Omental fat pad (tissue), 4 donors: ENCODE data around the gene LIG1. TPM values are rescaled to one million over a fixed set of nuclear protein-coding genes. Genes with fewer than 3 reads are reported as not detected.

Source experiments
- ATAC-seq: fragments of 150-250 bp; one replicate; pipeline ENCODE4 v1.9.1; 2016; ENCODE audit warnings: mild to moderate bottlenecking, moderate library complexity; ENCODE audit not compliant: low FRiP score
- DNase-seq: peaks from one replicate; pipeline ENCODE4 v3.0.0-alpha.2; 2019; ENCODE audit warnings: low spot score
- CTCF ChIP-seq, 3 donors: fragments of 450-650 bp; IDR thresholded peaks; one replicate each; pipeline ENCODE4 v1.5.1; 2016 to 2017; ENCODE audit warnings: antibody characterized with exemption in 3 of 3, mild to moderate bottlenecking in 3 of 3, moderate library complexity in 2 of 3
- total RNA-seq, 4 donors: library from RNA; depleted of rRNA; stranded (reverse); fragments of >200 nt; gene quantifications; one replicate each; pipeline ENCODE4 v1.1.0, GENCODE V29; 2016

LIG1 gene
- total RNA-seq, 4 donors from 2014 or later = 6.1 to 10.9 (median 7.3) TPM

DNA sequence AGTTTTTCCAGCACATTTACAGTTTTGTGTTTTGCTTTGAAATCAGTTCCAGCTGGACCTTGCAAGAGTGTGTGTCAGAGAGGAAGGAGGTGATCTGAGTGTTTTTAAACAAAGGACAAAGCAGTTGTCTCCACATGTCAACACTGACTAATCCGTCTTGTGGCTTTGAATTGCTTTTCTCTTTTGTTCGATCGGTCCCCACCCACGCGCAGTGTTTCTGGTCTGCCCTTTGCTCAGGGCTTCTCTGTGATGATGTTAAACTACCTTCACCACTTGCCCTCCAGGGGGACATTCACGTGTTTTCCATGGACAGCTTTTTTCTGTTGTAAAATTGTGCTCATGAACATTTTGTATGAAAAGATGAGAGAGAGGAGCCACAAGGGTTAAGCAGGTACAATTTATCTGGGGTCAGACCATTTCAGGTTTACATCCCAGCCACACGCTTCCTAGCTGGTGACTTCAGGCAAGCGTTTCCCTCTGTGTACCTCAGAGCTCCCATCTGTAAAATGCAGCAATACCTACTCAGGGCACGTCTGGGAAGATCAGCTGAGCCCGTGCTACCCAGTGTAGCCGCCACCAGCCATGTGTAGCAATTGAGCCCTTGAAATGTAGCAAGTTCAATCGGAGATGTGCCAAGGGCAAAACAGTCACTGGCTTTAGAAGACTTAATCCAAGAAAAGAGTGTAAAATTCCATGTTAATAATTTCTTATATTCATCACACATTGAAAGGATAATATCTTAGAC is 46.1 kb downstream of the LIG1 start:
- no peak for DNase-seq
- TF ChIP-seq CTCF (IDR thresholded peaks at IDR 0.05) = no peak
- ATAC-seq = peak; percentile 34

DNA sequence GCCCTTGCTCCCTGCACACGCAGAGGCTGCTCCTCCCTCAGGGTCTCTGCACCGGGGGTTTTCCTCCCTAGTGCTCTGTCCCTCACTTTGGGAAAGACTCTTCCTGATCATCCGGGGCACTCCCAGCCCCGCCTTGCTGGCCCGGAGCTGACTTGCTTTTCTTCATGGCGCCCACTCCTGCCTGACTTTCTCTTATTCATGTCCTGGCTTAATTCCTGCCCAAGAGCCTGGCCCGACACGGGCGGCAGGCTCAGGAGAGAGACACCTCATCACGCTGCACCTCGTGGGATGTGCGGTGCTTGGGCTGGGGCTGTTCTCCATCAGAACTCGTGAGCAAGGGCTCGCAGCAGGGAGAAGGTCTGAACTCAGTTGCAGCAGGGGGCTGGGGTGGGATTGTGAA is 47.7 kb downstream of the LIG1 start:
- no peak for ATAC-seq
- DNase-seq = no peak
- no peak for TF ChIP-seq CTCF (IDR thresholded peaks at IDR 0.05)

GRCh38 chr19:48121909-48122371 is 48.2 kb downstream of the LIG1 start:
- ATAC-seq (no peak), DNase-seq (no peak)
- no peak for TF ChIP-seq CTCF (IDR thresholded peaks at IDR 0.05)

DNA sequence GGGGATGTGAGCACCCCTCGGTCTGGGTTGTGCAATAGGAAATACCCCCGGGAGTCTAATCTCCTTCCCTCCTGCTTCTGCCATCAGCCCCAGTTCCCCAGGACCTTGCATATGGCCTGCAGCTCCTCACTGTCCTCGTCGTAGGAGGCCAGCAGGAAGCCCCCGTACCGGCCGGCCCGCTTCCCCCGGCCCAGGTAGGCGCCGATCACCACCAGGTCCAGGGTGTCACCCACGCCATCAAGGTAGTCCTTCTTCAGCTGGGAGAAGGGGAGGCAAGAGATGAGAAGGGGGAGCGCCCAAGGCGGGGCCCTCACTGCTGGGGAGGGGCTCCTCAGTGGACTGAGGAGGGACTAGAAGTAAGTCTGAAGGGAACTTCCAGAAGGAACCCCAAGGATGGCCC is 49.1 kb downstream of the LIG1 start:
- no peak for TF ChIP-seq CTCF (IDR thresholded peaks at IDR 0.05)
- DNase-seq (no peak), ATAC-seq (no peak)

GRCh38 chr19:48120505-48120904 is 49.6 kb downstream of the LIG1 start:
- DNase-seq = no peak
- ATAC-seq = no peak
- no peak for TF ChIP-seq CTCF (IDR thresholded peaks at IDR 0.05)

DNA sequence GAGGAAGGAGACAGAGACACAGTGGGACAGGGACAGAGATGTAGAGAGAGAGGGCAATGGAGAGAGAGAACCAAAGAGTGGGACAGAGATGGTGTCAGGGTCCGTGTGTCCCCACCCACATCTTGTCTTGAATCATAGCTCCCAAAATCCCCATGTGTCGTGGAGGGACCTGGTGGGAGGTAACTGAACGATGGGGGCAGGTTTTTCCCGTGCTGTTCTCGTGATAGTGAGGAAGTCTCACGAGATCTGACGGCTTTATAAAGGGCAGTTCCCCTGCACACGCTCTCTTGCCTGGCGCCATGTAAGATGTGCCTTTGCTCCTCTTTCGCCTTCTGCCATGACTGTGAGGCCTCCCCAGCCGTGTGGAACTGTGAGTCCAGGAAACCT is 52.0 kb downstream of the LIG1 start:
- ATAC-seq = no peak
- TF ChIP-seq CTCF (IDR thresholded peaks at IDR 0.05) = no peak
- DNase-seq = no peak

- no peak for ATAC-seq
- TF ChIP-seq CTCF (IDR thresholded peaks at IDR 0.05) = no peak
Measured at GRCh38 chr19:48117515-48118130, 52.5 kb downstream of the LIG1 start.

More at GRCh38 chr19:48117515-48118130, 52.5 kb downstream of the LIG1 start:
- no peak for DNase-seq
